ENCODE results near the gene GDNF. TPM values are rescaled to one million over a fixed set of nuclear protein-coding genes. Genes with fewer than 3 reads are reported as not detected.

GDNF gene
- total RNA-seq, 1 donor from 2014 or later = 1.1 TPM

DNA sequence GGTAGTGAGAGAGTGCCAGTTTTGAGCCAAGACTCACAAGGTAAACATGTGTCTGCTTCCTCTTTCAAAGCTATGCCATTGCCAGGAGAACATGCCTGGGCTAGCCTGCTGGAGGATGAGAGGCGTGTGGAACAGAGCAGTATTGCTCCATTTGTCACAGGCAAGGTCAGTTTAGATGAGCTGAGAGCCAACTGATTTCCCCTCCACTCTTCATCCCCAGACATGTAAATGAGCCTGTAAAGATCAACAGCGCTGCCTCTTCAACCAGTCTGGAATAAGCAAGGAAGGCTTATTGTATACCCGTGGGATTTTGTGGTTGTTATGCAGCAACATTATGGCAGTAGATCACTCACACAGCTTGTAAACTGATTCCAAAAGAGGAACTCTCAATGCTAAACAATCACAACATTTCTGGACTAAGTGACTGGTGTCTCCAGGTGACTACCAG, 8.2 kb upstream of the GDNF start:
- H3K27me3 Mint-ChIP-seq (ENCODE audit: low read depth) = peaks cover 16% of the 10 kb centered on the region
- peak overlapping the region; percentile 29 for H3K27ac Mint-ChIP-seq (ENCODE audit: unreplicated experiment)
- peaks cover 8% of the 10 kb centered on the region for H3K4me1 Mint-ChIP-seq (ENCODE audit: low read depth)
- H3K4me3 Mint-ChIP-seq (ENCODE audit: unreplicated experiment) = no peak overlapping the region
- TF ChIP-seq CTCF (IDR thresholded peaks at IDR 0.05) = no peak
- peaks cover 4% of the 10 kb centered on the region for H3K9me3 Mint-ChIP-seq (ENCODE audit: low read depth)
- DNase-seq (ENCODE audit: low spot score) = no peak
- peaks cover 3% of the 10 kb centered on the region for H3K36me3 Mint-ChIP-seq (ENCODE audit: low read depth)

GRCh38 chr5:37846786-37847310, 7.0 kb upstream of the GDNF start:
- peaks cover 4% of the 10 kb centered on the region for H3K9me3 Mint-ChIP-seq (ENCODE audit: low read depth)

GRCh38 chr5:37844009-37844408, 4.2 kb upstream of the GDNF start:
- no peak for TF ChIP-seq CTCF (IDR thresholded peaks at IDR 0.05)
- peaks cover 33% of the 10 kb centered on the region for H3K27me3 Mint-ChIP-seq (ENCODE audit: low read depth)
- no peak overlapping the region for H3K27ac Mint-ChIP-seq (ENCODE audit: unreplicated experiment)
- H3K9me3 Mint-ChIP-seq (ENCODE audit: low read depth) = peaks cover 4% of the 10 kb centered on the region
- H3K4me1 Mint-ChIP-seq (ENCODE audit: low read depth) = peaks cover 15% of the 10 kb centered on the region
- H3K36me3 Mint-ChIP-seq (ENCODE audit: low read depth) = peaks cover 3% of the 10 kb centered on the region
- no peak overlapping the region for H3K4me3 Mint-ChIP-seq (ENCODE audit: unreplicated experiment)
- DNase-seq (ENCODE audit: low spot score) = no peak

More at GRCh38 chr5:37846786-37847310, 7.0 kb upstream of the GDNF start:
- Mint-ChIP-seq H3K27me3 (ENCODE audit: low read depth) (peaks cover 22% of the 10 kb centered on the region), H3K4me1 (ENCODE audit: low read depth) (peaks cover 8% of the 10 kb centered on the region), H3K27ac (ENCODE audit: unreplicated experiment) (no peak overlapping the region), H3K4me3 (ENCODE audit: unreplicated experiment) (no peak overlapping the region), H3K36me3 (ENCODE audit: low read depth) (peaks cover 3% of the 10 kb centered on the region)
- DNase-seq (ENCODE audit: low spot score) = no peak
- no peak for TF ChIP-seq CTCF (IDR thresholded peaks at IDR 0.05)

DNA sequence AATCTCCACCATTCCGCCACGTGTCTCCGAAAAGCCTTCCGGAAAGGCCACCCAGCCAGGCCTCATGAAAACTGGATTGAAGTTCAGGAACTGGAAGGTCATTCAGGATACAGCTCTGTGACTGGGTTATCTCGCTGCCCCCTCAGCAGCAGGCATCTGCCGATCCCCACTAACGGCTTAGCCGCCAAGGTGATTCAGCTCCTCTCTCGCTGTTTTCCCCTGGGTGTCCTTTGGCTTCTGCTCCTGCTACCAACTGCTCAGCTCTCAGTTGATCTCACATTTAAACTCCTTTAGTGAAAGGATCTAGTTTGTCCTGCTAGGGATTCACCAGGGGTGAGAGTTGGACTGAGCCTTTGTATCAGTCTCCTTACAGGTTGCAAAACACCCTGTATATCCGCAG, 2.2 kb upstream of the GDNF start:
- H3K4me1 Mint-ChIP-seq (ENCODE audit: low read depth) = peaks cover 27% of the 10 kb centered on the region
- H3K36me3 Mint-ChIP-seq (ENCODE audit: low read depth) = peaks cover 5% of the 10 kb centered on the region
- no peak for DNase-seq (ENCODE audit: low spot score)
- H3K27ac Mint-ChIP-seq (ENCODE audit: unreplicated experiment) = no peak overlapping the region
- H3K27me3 Mint-ChIP-seq (ENCODE audit: low read depth) = peaks cover 52% of the 10 kb centered on the region
- H3K9me3 Mint-ChIP-seq (ENCODE audit: low read depth) = no peaks in the 10 kb centered on the region
- no peak for TF ChIP-seq CTCF (IDR thresholded peaks at IDR 0.05)
- no peak overlapping the region for H3K4me3 Mint-ChIP-seq (ENCODE audit: unreplicated experiment)

DNA sequence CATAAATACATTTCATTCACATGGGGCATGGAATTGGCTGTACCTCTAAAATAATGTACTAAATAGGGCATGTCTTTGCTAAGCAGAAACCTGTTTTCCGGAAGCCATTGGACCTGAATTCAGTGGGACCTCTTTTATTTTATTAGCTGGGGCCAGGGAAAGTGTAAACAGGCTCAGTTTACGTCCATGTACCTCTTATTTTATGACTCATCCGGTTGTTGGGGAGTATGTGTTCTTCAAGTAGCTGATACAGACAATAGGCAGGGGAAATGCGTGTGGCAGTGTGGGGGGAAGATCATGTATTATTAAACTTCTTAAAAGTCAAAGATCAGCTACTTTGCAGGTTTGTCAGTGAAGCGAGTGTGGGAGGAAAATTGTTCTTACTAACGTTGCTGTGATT, 1.4 kb upstream of the GDNF start:
- no peak for TF ChIP-seq CTCF (IDR thresholded peaks at IDR 0.05)
- Mint-ChIP-seq H3K9me3 (ENCODE audit: low read depth) (no peaks in the 10 kb centered on the region), H3K27ac (ENCODE audit: unreplicated experiment) (no peak overlapping the region), H3K27me3 (ENCODE audit: low read depth) (peaks cover 52% of the 10 kb centered on the region), H3K4me3 (ENCODE audit: unreplicated experiment) (no peak overlapping the region), H3K4me1 (ENCODE audit: low read depth) (peaks cover 34% of the 10 kb centered on the region), H3K36me3 (ENCODE audit: low read depth) (peaks cover 5% of the 10 kb centered on the region)
- no peak for DNase-seq (ENCODE audit: low spot score)
